DND-41 (cell line): Measurements from ENCODE around the gene B3GNT7.

Experiments used
- ATAC-seq: fragments of 200-7000 bp; cut with Tn5 transposase; 3 replicates; pipeline ENCODE4 v1.9.1; 2021; ENCODE audit warnings: low read depth; ENCODE audit not compliant: insufficient read depth
- DNase-seq: peaks from one replicate; pipeline ENCODE4 v3.0.0-alpha.2; 2020
- H2AFZ ChIP-seq: 2 replicates; pipeline ENCODE4 v1.6.0; 2012; ENCODE audit warnings: low read depth, low read length
- H3K27ac ChIP-seq: 2 replicates; pipeline ENCODE4 v1.5.1; 2012; ENCODE audit warnings: low read length, inconsistent platforms
- H3K27me3 ChIP-seq: fragments of 200-600 bp; sonication (generic); 2 replicates; pipeline ENCODE4 v1.6.0; 2012; ENCODE audit warnings: low read length, mild to moderate bottlenecking, inconsistent platforms; ENCODE audit not compliant: insufficient read depth, poor library complexity
- H3K36me3 ChIP-seq: 2 replicates; pipeline ENCODE4 v1.5.1; 2012; ENCODE audit warnings: low read length, inconsistent platforms; ENCODE audit not compliant: insufficient read depth
- H3K4me1 ChIP-seq: 2 replicates; pipeline ENCODE4 v1.5.1; 2012; ENCODE audit warnings: mild to moderate bottlenecking, low read length; ENCODE audit not compliant: insufficient read depth
- H3K4me2 ChIP-seq: 2 replicates; pipeline ENCODE4 v1.6.0; 2012; ENCODE audit warnings: mild to moderate bottlenecking, moderate library complexity, low read length, inconsistent platforms; ENCODE audit not compliant: insufficient read depth
- H3K4me3 ChIP-seq, 2 experiments: fragments of 200-600 bp in 1 of 2; shearing (Covaris generic) in 1 of 2; 2 replicates each; pipeline ENCODE4 v1.5.1; 2012 to 2016; ENCODE audit warnings: inconsistent platforms in 2 of 2, low read length in 2 of 2, mild to moderate bottlenecking in 2 of 2, low read depth in 1 of 2, moderate library complexity in 1 of 2
- H3K79me2 ChIP-seq: 2 replicates; pipeline ENCODE4 v1.6.0; 2012; ENCODE audit warnings: low read length, inconsistent platforms; ENCODE audit not compliant: insufficient read depth
- H3K9ac ChIP-seq: 2 replicates; pipeline ENCODE4 v1.6.0; 2012; ENCODE audit warnings: low read depth, mild to moderate bottlenecking, inconsistent platforms, low read length, moderate library complexity
- H3K9me3 ChIP-seq: 2 replicates; pipeline ENCODE4 v1.5.1; 2012; ENCODE audit warnings: low read length, moderate library complexity, mild to moderate bottlenecking, inconsistent platforms; ENCODE audit not compliant: insufficient read depth, severe bottlenecking
- H4K20me1 ChIP-seq: 2 replicates; pipeline ENCODE4 v1.6.0; 2012; ENCODE audit warnings: low read length; ENCODE audit not compliant: insufficient read depth
- CTCF ChIP-seq: IDR thresholded peaks from 2 replicates; pipeline ENCODE4 v1.5.1; 2012; ENCODE audit warnings: borderline replicate concordance, low read length, moderate library complexity, mild to moderate bottlenecking; ENCODE audit not compliant: poor library complexity, severe bottlenecking; ENCODE audit errors: extremely low read depth
- EZH2 ChIP-seq: IDR thresholded peaks from 3 replicates; pipeline ENCODE4 v1.6.1; 2012; ENCODE audit warnings: borderline replicate concordance, low read depth, mild to moderate bottlenecking, moderate library complexity, low read length, inconsistent platforms; ENCODE audit not compliant: severe bottlenecking

The B3GNT7 gene

GRCh38 chr2:231395188-231396057, at the start of gene B3GNT7:
B3GNT7 (plus strand) TSS chr2:231395710; CDS start chr2:231395804, 94 bp downstream.
- TF ChIP-seq CTCF (no peak), EZH2 (no peak)
- Histone ChIP-seq H2AFZ (no peak within 1 kb of the TSS), H3K27ac (no peak within 1 kb of the TSS), H3K9me3 (no peaks in the 10 kb centered on the region), H4K20me1 (peaks cover 2% of the 10 kb centered on the region; the same call in 1 of the 2 replicates), H3K79me2 (no peaks in the 10 kb centered on the region), H3K27me3 (peaks cover 2% of the 10 kb centered on the region), H3K4me3 (no peak within 1 kb of the TSS), H3K36me3 (no peaks in the 10 kb centered on the region), H3K4me2 (no peak within 1 kb of the TSS), H3K4me1 (no peaks in the 10 kb centered on the region), H3K9ac (no peak within 1 kb of the TSS)
- ATAC-seq, result no peak
- DNase-seq, result no peak

- no peak overlapping the region for H3K4me3 ChIP-seq
- H3K9me3 ChIP-seq, result no peaks in the 10 kb centered on the region
- no peak overlapping the region for H2AFZ ChIP-seq
- H4K20me1 ChIP-seq, result no peaks in the 10 kb centered on the region
- TF ChIP-seq CTCF (no peak), EZH2 (no peak)
- H3K4me1 ChIP-seq, result no peaks in the 10 kb centered on the region
- H3K4me2 ChIP-seq, result no peak overlapping the region
- H3K27ac ChIP-seq, result no peak overlapping the region
- H3K79me2 ChIP-seq, result no peaks in the 10 kb centered on the region
- H3K27me3 ChIP-seq, result no peaks in the 10 kb centered on the region
- no peaks in the 10 kb centered on the region for H3K36me3 ChIP-seq
- no peak overlapping the region for H3K9ac ChIP-seq
- no peak for ATAC-seq
- DNase-seq, result no peak
Measured at GRCh38 chr2:231347081-231347480, 48.4 kb upstream of the B3GNT7 start.

- no peak overlapping the region for H3K27ac ChIP-seq
- no peaks in the 10 kb centered on the region for H3K79me2 ChIP-seq
- no peak for DNase-seq
- H3K9me3 ChIP-seq, result no peaks in the 10 kb centered on the region
- H2AFZ ChIP-seq, result no peak overlapping the region
- no peaks in the 10 kb centered on the region for H4K20me1 ChIP-seq
- TF ChIP-seq CTCF (no peak), EZH2 (no peak)
- no peaks in the 10 kb centered on the region for H3K36me3 ChIP-seq
- H3K4me1 ChIP-seq, result no peaks in the 10 kb centered on the region
- no peak overlapping the region for H3K9ac ChIP-seq
- no peaks in the 10 kb centered on the region for H3K27me3 ChIP-seq
- no peak for ATAC-seq
- no peak overlapping the region for H3K4me3 ChIP-seq
- no peak overlapping the region for H3K4me2 ChIP-seq
Measured at GRCh38 chr2:231347638-231348037, 47.9 kb upstream of the B3GNT7 start.
